ENCODE measurements around the gene SIGLEC10.
"Not testable (repeated sequence)": the region's sequence is repeated elsewhere in the genome, so short reads cannot be mapped to it uniquely, and the experiment has no call there.

The SIGLEC10 gene

DNA sequence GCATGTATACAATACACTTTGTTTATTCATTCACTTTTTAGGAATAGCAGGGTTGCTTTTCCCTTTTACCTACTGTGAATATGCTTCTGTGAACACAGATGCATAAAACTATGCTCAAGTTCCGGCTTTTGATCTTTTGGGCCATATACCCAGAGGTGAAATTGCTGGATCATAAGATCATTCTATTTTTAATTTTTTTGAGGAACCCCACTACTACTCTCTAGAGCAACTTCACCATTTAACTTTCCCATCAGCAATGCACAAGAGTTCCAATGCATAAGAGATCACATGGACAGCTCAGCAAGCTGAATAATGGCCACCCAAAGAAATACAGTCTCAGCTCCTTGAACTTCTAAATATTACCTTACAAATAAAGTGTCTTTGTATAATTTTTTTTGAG, 17.0 kb upstream of the SIGLEC10 start:
- DNase-seq, result no peak

DNA sequence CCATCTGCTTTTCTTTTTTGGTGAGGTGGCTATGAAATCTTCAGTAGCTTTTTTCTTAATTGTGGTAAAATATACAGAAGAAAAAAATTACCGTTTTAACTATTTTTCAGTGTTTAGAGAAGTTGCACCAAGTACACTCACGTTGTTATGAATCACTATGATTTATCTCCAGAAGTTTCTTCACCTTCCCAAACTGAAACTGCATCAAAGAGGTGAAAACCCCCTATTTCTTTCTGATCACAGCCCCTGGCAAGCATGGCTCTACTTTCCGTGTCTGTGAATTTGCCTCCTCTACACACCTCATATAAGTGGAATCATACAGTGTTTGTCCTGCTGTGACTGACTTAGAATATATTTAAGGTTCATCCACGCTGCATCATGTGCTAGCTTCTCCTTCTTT, 15.6 kb upstream of the SIGLEC10 start:
- DNase-seq, result no peak

DNA sequence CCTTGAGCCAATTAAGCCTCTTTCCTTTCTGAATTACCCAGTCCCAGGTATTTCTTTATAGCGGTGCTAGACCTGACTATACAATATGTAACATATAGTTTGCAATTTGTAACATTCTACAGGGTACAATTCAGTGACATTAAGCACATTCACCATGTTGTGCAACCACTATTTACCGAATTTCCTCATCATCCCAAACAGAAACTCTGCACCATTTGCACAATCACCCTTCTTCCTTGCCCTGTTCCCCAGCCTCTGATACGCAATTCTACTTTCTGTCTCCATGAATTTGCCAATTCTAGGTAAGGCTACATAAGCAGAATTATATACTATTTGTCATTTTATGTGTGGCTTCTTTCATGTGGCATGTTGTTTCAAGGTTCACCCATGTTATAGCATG, 13.7 kb upstream of the SIGLEC10 start:
- DNase-seq, result peak; percentile 89 to 90

DNA sequence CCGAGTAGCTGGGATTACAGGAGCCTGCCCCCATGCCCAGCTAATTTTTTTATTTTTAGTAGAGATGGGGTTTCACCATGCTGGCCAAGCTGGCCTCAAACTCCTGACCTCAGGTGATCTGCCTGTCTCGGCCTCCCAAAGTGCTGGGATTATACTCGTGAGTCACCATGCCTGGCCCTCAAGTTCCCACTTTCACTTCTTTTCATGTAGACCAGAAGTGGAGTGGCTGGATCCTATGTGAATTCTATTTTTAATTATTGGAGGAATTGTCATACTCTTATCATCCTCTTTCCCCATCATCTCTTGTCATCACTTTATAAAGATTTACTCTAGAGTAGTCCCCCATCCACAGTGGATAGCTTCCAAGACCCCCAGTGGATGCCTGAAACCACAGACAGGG, 12.8 kb upstream of the SIGLEC10 start:
- no peak for DNase-seq

DNA sequence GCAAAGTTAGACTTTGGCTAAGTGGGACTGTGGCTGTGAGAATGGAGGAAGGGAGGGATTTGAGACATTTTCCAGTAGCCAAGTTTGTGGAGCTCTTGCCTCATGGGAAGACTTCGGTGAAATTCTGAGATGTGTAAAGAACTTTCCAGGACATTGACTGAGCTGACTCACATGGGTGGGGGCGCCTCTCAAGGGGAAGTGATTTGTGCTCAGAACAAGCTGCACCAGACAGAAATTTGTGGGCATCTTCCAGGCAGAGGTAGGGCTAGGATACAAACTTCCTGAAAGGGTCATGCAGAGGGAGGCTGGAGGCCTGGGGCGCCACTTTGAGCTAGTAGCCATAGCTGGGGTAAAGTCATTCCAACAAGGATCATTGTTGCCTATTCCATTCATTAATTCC, 9.8 kb upstream of the SIGLEC10 start:
- DNase-seq, result no peak

DNA sequence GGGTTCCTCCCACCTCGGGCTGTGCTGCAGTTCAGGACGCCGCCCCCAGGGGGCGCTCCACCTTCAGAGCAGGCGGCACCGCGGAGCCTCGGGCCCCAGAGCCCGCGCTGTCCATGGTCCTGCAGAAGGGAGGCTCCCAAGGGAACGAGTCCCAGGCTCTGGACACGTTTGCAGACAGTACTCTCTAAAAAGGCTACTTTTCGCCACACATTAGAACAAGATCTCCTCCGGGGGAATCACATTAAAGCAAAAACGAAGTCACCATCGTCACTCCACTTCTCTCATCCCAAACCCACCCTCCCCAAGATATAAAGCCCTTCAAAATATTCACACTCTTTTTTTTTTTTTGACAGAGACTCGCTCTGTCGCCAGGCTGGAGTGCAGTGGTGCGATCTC, 4.6 kb upstream of the SIGLEC10 start:
- peak; percentile 73 to 75 for DNase-seq

DNA sequence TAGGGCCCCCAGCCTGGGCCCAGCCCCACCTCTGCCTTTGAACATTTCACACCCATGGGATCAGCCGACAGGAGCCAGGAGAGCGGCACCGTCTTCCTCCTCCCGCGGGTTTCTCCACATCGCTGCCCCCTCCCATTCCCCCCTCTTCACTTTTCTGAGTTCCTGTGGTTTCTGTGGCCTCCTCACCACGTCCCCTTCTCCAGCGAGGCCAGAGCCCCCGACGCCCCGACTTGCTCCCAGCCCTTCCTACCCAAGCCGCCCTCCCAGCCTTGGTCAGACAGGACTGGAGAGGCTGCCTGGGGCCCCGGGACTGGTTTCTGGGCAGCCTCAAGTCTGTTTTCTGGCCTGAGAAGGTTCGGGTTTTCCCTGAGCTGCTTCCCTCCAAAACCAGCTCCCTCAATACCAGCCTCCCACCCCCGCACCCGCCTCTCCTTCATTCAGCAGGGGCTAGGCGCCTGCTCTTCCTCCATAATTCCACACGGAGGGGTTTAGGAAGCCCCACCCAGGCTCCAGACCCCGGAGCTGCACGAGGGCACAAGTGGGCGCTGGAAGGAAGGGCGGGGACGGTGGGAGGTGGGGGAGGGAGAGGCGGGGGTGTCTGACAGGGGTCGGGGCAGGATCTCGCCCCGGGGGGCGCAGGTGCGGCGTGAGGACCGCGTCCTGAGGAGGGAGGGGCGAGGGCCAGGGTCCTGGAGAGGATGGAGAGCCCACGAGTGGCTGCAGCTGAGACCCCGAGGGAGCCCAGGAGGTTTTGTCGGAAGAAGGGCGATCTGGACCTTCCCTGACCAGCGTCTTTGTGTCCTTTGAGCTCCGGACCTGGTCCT, 4.0 kb upstream of the SIGLEC10 start:
- no peak for DNase-seq

DNA sequence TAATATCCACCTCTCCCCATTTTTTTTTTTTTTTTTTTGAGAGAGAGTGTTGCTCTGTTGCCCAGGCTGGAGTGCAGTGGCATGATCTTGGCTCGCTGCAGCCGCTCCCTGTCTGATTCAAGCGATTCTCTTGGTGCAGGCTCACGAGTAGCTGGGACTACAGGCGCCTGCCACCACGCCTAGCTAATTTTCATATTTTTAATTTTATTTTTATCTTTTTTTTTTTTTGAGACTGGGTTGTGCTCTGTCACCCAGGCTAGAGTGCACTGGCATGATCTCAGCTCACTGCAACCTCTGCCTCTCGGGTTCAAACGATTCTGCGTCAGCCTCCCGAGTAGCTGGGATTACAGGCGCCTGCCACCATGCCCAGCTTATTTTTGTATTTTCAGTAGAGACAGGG, 3.1 kb upstream of the SIGLEC10 start:
- not testable (repeated sequence) for DNase-seq

DNA sequence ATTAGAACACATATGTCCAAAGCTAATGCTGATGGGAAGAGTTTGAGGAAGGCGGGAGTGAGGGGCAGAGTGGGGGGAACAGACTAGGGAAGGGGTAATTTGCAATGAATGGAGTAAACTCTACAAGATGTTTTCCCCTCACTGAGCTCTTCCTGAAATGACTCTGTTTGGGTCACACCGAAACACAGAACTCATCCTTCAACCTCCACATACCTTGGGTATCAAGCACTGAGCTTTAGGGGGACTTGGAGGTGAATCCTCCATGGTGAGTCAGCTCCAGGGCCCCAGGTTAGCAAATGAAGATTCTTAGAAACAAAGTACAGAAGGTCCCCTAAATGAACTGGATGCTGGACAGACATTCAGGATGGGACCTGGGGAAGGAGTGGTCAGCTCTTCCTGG, 1.3 kb upstream of the SIGLEC10 start:
- no peak for DNase-seq

DNA sequence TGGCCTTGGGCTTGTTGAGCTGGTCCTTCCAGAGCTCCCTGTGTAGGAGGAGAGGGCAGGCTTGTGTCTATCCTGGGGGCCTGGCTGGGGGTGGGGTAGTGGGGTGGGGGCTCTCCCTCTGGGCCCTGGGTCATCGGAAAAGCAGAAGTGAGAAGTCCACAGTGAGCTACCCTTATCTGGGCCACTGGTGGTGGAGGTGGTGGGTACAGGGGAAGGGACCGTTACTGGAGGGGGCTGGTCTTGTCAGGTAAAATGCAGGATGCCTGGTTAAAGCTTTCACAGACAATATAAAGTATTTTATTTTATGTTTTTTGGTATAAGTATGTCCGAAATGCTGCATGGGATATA, 342 bp upstream of the SIGLEC10 start:
- no peak for DNase-seq

DNA sequence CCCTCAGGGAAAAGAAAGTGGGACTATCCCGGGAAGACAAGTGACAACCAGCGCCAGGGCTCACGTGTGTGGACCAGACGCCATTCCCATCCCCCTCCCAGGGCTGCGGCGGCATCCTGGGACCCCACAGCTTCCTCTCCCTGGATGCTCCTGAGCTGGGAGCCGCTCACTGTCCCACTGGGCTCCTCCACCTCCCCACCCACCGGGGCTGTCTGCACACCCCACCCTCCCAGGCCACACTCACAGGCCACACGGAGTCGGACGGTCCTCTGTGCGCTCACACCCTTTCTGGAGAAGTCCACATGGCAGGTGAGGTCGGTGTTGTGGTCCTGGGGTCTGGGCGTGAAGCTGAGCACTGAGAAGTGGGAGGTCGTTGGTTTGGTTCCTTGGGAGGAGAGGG, 1.0 kb downstream of the SIGLEC10 start:
- not testable (repeated sequence) for DNase-seq

DNA sequence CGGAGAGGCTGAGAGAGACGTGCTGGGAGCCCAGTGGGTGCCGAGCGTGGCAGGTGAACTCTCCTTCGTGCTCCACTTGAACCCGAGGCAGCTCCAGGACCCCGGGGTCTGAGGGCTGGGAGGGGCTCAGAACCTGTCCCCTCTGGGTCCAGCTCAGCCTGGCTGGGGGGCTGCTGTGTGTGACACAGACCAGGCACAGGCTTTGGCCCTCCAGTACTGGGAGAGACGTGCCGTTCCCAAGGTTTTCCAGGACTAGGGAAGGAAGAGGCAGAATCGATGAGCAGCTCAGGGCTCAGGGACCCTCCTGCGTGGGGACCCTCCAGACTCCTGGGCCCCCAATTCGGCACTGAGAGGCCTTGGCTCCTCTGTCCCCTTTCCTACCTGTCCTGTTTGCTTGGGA, 2.3 kb downstream of the SIGLEC10 start:
- no peak for DNase-seq

DNA sequence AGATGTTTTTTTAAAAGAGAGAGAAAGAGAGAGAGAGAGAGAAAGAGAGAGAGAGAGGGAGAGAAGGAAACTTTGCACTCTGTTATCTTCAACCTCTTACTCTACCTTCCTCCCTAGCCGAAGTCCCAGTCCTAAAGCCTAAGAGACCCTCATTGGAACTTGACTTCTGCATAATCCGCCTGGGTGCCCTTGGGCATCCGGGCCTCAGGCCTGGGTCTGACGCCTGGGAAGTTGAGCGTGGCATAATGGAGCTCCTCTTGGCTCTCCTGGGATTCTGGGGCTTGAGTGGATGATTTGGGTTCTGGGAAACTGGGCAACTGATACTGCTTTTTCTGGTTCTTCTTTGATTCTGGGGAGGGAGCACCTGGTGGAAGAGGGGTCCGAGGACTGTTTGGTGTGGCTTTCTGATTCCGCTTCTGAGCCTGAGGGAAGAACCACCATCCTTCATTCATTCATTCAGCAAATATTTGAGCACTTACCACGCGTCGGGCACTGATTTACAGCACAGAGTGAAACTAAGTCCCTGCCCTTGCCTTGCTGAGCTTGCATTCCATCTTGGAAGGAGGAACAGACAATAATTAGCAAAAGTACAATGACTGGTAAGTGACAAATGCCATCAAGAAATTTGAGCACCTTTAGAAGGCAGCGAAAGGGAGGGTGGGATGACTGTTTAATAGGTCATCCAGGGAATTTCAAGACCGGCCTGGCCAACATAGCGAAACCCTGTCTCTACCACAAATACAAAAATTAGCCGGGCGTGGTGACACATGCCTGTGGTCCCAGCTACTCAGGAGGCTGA, 6.3 kb downstream of the SIGLEC10 start:
- no peak for DNase-seq

DNA sequence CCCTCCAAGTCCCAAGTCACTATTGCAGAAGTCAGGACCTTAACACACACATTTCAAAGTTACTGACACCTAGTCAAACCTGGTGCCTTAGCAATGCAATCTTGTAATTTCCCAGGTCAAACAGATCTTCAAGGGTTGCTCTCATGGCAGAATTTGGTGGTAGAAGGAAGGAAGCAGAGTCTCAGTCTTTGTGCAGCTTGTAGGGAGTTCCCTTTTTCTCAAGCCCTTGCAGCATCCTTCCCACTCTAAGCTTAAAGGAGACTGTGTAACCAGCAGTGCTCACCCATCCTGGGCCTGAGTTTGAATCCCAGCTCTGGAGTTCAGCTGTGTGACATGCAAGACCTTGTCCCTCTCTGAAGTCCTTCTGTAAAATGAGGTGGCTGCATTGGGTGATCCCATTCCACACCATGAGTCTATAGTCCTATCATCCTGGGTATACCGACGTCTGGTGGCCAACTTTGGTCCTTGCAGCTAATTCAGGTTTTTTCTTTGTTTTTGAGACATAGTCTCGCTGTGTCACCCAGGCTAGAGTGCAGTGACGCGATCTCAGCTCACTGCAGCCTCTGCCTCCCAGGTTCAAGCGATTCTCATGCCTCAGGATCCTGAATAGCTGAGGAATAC, 9.8 kb downstream of the SIGLEC10 start:
- DNase-seq, result peak; percentile 91 to 92

DNA sequence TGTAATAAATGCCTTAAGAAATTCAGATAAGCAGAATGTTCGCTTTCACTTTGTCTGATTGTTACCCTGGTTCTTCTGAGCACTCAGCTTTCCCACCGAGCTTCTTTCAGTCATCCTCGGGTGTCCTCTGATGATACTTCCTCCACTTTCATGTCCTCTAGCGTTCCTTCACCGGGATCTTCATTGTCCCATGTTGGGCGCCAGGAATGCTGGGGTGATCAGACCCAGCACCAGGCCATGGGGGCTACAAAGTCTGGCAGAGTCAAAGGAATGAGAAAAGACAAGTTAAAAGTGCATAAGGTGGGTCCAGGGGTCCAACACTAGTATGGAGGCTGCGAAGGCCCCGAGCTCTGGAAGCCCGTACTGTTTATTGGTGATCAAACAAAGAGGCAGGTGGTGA, 15.3 kb downstream of the SIGLEC10 start:
- DNase-seq, result no peak

DNA sequence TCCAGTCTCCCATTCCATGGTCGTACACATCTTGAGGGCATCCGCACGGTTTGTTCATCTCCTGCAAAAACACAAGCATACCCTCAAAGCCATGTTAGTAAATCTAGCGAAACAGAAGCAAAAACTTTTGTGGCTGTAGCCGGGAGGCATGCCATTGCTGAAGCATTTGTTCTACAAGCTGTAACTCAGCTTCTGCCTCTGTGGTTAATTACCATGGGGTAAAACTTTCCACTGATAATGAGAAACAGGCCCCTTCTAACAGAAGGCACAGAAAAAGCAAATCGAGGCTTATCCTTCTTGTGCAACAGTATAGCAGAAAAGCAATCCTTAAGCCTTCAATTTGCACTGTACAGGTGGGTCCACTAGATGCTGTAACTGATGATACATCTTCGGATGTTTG, 17.5 kb downstream of the SIGLEC10 start:
- DNase-seq, result not testable (repeated sequence)

DNA sequence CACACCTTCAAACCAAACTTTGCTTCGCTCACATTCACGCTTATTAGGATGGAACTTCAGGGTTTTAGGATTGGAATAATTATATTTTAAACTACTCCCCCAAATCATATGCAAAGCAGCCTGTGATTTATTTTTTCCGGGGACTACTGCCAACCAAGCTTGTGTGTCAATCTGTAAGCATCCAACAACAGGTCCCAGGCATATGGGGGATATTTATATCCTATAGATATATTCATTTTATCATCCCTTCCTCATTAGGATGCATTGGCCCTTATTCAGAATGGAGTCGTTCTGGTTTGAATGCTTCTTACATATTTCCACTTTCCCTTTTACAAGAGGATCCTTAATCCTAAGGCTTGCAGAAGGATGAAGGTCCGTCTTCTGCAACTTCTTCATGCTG, 18.2 kb downstream of the SIGLEC10 start:
- DNase-seq, result no peak

DNA sequence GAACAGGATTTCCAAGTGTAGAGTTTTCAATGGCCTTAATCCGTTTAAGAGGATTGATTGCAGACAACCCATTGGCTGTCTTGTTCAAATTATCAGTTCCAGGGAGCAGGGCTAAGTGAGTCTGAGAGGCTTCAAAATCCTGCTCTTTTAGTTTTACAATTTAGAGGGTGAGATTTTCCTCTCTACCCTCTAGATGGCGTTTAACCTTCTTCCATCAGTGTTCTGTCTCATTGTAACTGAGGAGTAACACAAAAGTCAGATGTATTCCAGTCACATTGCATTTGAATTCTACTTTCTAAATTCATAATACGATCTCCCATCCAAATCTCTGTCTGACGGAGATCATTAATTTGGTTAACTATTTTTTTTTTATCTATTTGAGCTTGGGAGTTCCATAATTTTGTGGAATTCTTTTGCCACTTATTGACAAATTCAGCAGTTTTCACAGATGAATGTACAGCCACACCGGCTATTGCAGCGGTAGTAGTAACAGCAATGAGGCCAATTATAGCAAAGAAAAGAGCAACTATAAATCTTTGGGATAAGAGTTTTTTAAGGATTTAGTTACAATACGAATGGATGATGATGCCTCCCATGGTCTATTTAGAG, 19.2 kb downstream of the SIGLEC10 start:
- peak; percentile 51 to 60 for DNase-seq

DNA sequence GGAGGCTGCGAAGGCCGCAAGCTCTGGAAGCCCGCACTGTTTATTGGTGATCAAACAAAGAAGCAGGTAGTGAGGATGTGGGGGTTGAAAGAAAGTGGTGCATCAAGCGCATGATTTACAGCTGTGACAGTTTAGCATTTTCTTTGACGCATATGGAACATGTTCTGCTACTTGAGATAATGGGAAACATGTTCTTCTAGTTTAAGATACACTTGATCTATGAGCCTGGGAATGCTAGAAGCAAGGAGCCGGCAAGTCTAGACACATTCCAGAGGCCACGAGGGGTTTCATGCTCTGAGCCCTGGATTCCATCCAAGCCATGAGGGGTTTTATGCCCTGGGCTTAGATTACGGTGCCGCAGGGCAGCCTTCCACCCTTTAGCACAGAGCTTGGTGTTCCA, 20.0 kb downstream of the SIGLEC10 start:
- not testable (repeated sequence) for DNase-seq

DNA sequence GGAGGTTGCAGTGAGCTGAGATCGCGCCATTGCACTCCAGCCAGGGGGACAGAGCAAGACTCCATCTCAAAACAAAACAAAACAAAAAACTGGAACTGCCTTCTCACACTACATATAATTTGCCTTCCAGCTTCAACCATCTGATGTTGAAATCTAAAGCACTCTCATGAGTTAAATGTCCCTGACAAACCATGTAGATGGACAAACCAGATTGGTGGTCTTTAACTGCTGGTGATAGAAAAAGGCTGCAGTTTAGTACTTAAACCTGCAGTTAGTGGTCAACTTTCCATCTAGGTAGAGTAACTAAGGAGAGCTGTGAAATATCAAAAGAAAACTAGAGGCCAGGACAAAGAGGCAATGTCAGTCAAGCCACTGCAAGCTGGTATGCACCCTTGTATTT, 21.3 kb downstream of the SIGLEC10 start:
- no peak for DNase-seq

DNA sequence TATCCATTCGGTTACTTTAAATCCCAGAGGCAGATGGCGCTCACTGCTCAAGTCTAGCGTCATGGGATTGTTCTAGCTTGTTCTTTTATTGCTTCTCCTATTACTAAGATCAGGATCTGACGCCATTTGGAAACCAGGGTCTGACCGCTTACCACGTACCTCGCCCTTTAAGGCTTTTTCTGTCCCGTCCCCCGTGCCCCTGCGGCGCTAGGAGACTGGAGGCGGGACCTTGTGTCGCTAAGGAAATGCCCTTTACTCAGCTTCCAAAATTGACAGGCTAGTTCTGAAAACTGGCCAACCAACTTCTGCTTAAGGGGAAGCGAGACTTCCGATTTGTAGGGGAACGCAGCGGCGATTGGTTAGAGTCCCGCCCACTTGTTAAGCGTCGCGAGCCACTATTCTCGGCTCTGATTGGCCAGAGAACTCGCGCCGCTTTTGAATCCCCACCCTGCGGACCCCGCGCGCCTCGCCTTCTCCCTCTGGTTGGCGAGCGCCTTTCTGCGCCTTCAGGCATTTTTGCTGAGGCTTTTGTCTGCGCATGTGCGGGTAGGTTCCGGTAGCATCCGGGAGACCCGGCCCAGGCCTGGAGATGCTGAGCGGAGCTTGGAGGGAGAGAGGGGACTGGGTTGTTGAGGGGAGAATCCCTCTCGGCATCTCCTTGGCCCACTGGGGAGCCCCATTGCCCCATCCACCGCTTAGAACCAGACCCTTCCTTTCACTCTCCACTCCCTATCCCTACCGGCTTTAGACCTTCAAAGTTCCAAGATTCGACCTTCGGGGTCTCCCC, 23.2 kb downstream of the SIGLEC10 start:
- peak; percentile 98 to 99 for DNase-seq

DNA sequence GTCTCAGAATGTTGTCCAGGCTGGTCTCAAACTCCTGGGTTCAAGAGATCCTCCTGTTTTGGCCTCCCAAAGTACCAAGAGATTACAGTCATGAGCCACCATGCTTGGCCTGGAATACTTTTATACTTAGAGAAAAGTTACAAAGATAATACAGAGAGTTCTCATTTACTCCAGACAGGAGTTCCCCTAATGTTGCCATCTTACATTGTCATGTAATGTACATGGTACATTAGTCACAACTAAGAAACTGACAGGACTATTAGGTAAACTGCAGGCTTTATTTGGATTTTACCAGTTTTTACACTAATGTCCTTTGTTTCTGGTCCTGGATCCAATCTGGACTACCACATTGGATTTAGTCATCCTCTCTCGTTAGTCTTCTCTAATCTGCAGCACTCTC, 24.7 kb downstream of the SIGLEC10 start:
- DNase-seq, result no peak
